HG02885 (cell line): ENCODE data around the gene TBXT.
"Not testable (repeated sequence)": the region's sequence is repeated elsewhere in the genome, so short reads cannot be mapped to it uniquely, and the experiment has no call there.

Experiments used
- ATAC-seq: cut with Tn5 transposase; IDR thresholded peaks from one replicate; pipeline ENCODE4 v1.9.1; 2021; ENCODE audit warnings: mild to moderate bottlenecking; ENCODE audit not compliant: unreplicated experiment, poor library complexity

Gene TBXT

DNA sequence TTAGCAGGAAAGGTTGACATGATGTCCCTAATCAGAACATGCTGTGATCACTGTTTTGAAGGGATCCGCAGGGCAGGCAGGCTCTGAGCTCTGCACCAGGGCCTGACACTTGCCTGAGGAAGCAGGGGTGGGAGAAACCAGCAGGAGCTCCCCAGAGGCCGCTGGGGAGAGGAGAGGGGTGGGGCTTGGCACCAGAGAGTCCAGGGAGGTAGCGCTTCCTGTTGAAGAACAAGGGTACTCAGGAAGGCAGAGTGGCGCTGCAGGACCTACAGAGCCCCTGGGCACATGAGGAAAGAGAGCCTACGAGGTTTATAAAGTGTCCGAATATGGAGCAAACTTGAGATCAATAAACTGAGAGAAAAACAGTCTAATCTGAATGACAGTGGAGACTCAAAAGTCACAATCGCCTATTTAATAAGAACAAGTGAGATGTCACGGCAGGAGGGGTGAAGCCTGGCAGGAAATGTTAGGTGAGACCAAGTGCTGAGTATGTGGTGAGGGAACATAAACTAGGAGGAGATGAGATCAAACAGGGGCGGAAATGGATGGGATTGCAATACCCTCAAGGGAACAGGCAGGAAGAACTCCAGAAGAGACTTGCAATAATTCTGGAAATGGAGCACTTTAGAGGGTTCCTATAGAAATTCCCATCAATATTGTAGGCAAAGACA is 5.8 kb upstream of the TBXT start:
- ATAC-seq, result peak; percentile 52

- ATAC-seq, result no peak
Measured at GRCh38 chr6:166172546-166172945, 4.9 kb upstream of the TBXT start.

DNA sequence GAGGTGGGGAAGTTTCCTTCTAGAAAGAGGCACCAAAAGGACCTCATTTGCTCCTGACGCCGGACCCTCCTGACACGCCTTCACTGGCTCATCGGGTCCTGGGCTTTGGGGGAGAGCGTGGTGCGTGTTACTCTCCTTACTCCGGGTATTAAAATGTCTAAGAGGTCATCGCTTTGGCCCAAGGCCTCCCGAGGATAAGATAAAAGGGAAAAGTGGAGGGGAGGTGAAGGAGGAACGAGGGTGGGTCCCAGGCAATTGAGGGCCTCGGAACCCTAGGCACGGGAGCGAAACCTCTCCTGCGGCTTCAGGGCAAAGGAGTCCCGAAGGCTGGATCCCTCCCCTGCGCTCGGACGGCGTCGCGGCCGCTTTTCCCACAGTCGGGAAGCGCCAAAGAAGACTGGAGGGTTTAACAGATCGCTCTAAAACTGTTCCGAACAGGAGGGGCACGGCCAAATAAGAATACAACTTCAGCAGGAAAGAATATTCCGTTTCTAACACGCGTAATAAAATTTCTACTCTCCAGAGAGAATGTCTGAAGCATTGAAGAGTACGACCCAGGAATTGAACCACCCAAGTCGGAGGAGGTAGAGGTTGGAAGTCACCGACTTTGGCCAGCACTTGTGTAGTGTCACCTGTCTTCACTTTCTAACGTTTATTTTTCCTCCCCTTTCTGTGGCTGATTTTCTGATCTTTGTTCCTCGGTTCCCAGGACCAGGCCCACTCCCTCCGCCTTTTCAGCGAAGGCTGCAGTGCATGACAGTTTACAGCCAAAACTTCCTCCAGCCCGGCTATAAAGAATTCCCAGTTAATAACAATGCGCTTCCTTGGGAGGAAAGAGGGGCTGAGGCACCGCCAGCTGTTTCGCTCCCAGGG is 2.1 kb upstream of the TBXT start:
- ATAC-seq, result no peak

- ATAC-seq, result no peak
Measured at GRCh38 chr6:166168616-166169548, 1.2 kb upstream of the TBXT start.

GRCh38 chr6:166167258-166167731 is 356 bp downstream of the TBXT start:
- peak; percentile 1 for ATAC-seq

DNA sequence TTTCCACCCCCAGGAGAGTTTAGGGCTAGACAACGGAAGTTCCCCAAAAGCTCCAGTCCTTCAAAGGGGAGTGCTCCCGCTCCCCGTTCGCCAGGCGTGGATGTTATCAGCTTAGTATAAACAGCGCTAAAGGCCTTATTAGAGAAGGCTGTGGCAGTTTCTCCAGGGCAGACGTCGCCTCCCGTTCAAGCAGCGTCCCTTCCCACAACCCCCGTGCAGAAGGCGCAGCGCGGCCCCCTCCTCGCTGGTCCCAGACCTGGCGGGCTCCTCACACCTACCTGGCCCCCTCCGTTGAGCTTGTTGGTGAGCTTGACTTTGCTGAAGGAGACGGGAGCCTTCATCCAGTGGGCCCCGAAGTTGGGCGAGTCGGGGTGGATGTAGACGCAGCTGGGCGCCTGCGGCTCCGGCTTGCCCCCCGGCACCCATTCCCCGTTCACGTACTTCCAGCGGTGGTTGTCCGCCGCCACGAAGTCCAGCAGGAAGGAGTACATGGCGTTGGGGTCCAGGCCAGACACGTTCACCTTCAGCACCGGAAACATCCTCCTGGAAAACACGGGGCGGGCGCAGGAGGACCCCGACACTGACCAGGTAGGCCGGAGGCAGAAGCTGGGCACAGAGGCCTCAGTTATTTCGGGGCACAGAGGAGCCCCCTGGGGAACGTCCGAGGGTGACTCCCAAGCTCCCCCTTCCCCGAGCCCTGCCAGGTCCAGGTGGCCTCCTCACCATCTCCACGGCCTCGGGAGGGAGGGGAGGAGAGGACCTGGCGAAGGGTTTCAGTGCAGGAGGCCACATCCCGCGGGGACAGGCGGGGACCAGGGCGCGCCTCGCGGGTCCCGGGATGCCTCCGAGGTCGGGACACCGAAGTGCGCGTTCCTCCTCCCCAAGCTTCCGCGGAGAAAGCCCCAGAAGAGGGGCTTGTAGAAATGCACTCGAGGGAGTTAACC is 1.1 kb downstream of the TBXT start:
- ATAC-seq, result no peak

GRCh38 chr6:166165558-166166313 is 1.9 kb downstream of the TBXT start:
- ATAC-seq, result no peak

GRCh38 chr6:166162599-166163342 is 4.9 kb downstream of the TBXT start:
- peak; percentile 85 for ATAC-seq

DNA sequence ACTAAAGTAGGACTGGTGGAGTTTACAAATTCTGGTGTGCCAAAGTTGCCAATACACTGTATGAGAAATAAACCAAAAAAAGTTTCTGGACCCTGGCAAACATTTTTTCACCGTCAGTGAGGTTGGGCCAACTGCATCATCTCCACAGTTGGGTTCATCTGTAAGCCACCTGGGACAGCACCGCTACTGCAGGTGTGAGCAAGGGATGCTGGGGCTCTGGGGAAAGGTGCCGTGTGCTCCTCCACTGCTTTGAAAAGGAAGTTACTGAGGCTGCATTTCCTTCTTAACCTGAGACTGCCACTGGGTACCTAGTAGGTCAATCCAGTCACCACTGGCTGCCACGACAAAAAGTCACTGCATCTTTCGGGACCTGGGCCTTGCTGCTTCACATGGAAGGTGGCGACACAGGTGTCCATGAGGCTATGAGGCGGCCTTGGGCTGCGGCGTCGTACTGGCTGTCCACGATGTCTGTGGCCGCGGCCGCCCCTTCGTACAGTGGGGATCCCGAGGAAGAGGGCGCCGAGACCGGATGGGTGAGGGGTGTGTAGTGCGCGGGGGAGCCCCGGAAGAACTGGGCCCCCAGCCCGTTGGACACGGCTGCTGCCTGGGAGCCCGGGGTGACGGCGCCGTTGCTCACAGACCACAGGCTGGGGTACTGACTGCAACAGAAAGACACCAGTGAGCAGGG is 9.6 kb downstream of the TBXT start:
- no peak for ATAC-seq

GRCh38 chr6:166156942-166157341 is 10.7 kb downstream of the TBXT start:
- no peak for ATAC-seq

- ATAC-seq, result no peak
Measured at GRCh38 chr6:166153966-166154365, 13.7 kb downstream of the TBXT start.

- no peak for ATAC-seq
Measured at GRCh38 chr6:166152660-166153059, 15.0 kb downstream of the TBXT start.

- no peak for ATAC-seq
Measured at GRCh38 chr6:166151798-166152197, 15.9 kb downstream of the TBXT start.

- no peak for ATAC-seq
Measured at GRCh38 chr6:166145751-166146150, 21.9 kb downstream of the TBXT start.

GRCh38 chr6:166143011-166143410 is 24.6 kb downstream of the TBXT start:
- ATAC-seq, result peak; percentile 45

DNA sequence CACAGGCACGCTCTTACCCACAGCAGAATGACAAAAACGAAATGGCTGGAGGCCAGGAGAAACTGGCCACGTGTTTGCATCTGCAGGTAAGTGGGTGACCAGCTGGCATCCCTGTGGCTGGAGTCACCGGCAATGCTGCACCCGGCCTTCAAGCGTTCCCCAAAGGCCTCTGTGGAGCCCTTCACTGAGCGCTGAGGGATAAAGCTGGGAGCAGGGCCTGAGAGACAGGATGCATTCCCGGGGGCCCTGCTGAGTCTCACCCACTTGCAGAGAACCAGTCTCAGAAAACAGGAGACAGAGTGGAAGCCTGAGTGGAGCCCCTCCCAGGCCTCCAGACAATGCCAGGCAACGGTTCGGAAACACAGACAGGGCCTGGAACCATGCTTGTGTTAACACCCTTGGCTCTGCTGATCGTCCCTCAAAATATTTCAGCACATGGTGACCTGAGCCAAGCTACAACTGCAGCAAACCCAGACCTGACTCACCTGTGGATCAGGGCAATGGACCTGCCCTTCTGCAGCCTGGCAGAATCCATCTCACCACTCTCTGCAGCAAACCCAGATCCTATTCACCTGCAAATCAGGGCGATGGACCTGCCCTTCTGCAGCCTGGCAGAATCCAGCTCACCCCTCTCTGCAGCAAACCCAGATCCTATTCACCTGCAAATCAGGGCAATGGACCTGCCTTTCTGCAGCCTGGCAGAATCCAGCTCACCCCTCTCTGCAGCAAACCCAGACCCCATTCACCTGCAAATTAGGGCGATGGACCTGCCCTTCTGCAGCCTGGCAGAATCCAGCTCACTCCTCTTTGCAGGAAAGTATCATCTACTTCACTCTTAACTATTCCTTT is 39.8 kb downstream of the TBXT start:
- no peak for ATAC-seq

- not testable (repeated sequence) for ATAC-seq
Measured at GRCh38 chr6:166123115-166123514, 44.5 kb downstream of the TBXT start.
